HG03460 (cell line): ENCODE results near the gene LRRC63.
"Not testable (repeated sequence)": the region's sequence is repeated elsewhere in the genome, so short reads cannot be mapped to it uniquely, and the experiment has no call there.

Experiments
- ATAC-seq: cut with Tn5 transposase; IDR thresholded peaks from one replicate; pipeline ENCODE4 v1.9.1; 2021; ENCODE audit not compliant: unreplicated experiment

Gene LRRC63

DNA sequence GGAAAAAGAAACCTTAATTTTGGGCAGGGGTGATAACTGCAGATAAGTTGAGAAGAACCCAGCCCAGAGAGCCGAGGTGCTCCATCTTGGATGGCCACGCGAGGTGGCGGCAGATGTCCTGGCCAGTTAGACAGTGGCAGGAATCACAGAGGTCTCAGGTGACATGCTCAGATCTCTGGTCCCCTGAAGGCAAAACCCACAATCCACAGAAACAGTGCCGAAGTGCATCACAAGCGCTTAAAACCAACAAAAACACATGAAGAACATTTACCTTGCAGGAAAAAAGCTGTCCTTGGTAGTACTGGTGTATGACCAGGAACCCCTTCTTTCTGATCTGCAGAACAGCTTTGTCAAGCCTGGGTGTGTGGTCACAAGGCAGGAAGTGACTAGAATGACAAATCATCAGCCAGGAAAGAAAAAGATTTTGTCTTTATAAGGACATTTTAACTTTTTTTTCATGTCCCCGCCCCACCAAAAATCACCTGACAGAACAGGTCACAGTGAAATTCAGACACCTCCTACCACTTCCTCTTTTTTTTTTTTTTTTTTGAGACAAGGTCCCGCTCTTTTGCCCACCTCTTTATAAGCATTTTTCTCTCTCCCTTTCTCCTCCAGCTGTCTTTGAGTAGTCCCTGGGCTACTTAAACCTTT lies 29.8 kb upstream of the LRRC63 start, which contains the start of gene LCP1:
Gene LCP1, minus strand, starts transcription at position 338 of the 651 bp plus-strand sequence. CDS start 22,515 bp downstream, outside the sequence.
- peak; percentile 67 for ATAC-seq

- ATAC-seq = no peak
These were observed 29.2 kb upstream of the LRRC63 start for GRCh38 chr13:46182491-46182877.

- no peak for ATAC-seq
These were observed 28.4 kb upstream of the LRRC63 start for GRCh38 chr13:46183018-46183946.

GRCh38 chr13:46184277-46184699 lies 27.4 kb upstream of the LRRC63 start:
- peak; percentile 40 for ATAC-seq

- no peak for ATAC-seq
These were observed 26.1 kb upstream of the LRRC63 start for GRCh38 chr13:46185634-46186033.

DNA sequence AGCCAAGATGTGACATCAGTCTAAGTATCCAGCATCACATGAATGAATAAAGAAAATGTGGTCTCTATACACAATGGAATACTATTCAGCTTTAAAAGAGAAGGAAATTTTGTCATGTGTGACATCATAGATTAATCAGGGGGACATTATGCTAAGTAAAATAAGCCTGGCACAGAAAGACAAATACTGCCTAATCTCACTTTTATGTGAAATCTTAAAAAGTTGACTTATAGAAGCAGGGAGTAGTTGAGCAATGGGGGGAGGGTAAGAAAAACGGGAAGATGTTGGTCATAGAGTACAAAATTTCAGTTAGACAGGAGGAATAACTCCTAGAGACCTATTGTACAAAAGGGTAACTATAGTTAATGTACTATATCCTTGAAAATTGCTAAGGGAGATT lies 19.3 kb upstream of the LRRC63 start:
- no peak for ATAC-seq

DNA sequence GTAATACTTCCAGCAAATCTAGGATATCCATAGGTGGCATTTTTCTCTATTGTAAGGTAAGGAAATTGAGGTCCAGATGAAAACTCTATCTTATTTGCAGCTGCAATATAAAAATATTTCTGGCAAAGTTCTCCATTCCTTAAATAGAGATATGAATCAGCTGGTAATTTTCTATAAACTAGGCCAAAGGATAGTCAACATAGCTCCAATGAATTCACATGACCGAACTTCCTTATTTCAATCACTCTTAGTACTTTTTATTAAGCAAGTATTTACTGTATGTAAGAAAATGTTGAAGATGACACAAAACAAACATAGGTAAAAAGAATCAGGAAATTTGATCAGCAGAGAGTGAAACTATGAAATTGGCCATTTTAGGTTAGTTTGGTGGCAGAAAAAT lies 16.7 kb upstream of the LRRC63 start:
- no peak for ATAC-seq

DNA sequence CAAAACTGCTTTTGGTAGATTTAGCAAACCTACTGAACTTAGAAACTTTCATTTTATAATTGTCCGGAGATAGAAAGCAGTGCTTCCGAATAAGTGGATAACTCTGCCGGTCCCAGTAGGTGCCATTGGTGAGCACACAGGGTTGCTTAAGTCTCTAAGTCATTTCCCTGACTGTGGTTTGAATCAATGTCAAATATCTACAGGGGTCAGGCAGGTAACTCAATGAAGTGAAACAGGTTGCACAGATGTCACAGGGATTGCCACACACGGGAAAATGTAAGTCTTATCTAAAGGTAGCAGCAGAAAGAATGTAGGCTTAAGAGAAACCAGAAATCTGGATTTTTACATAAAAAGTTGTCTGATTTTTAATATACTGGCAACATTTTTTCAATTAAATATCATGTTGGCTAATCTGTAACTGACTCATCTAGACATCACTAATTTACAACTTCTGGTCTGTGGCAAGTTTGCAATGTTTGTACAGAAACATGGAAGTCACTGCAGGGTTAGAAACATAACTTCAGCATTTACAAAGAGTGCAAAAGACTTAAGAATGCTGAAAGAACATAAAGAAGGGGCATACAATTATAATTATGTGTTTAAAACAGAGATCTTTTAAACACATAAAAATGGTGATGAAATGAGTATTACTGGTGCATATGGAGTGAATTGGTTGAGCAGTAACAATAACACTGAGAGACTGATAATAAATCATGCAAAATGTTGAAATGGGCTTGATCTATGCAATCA lies 14.3 kb upstream of the LRRC63 start:
- ATAC-seq = no peak

DNA sequence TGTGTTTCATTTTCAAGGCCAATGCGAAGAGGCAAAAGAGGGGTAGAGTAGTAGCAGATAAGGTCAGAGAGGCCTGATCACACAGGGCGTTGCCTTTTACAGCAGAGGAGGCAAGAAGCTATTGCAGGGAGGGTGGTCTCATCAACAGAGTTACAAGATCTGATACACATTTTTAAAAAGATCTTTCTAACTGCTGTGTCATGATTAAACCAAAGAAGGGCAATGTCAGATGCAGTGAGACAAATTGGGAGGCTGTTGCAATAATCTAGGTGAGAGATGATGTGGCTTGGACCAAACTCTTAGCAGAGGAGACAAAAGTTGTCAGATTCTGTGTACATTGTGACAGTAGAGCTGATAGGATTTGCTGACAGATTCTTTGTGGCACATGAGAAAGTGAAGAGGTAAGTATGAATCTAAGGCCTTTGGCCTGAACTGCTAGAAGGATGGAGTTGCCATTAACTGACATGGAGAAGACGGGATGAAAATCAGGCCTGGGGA lies 13.0 kb upstream of the LRRC63 start:
- no peak for ATAC-seq

DNA sequence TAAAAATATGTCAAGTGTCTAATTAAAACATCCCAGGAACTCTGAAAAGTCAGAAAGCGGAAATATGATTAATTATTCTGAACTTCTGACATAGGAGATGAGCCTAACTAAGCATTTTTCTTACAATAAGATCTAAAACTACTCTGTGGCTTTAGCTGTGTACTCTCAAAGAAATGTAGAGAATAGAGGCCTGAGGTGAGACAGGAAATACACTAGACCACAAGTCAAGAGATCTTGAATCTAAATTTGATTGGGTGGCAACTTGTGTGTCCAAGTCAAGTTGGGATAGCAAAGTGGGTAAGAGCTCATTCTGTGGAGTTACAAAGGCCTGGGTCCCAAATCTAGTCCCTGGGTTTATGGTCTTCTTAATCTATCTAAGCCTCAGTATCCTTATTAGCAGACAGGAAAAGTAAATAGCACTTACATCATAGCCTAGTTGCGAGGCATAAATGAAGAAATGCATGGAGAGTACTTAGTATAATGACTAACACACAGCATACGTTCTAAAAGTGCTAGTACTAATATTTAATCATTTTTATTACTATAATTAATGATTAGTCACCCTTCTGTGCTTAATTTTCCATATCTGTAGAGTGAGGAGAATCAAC lies 9.4 kb upstream of the LRRC63 start:
- ATAC-seq = no peak

DNA sequence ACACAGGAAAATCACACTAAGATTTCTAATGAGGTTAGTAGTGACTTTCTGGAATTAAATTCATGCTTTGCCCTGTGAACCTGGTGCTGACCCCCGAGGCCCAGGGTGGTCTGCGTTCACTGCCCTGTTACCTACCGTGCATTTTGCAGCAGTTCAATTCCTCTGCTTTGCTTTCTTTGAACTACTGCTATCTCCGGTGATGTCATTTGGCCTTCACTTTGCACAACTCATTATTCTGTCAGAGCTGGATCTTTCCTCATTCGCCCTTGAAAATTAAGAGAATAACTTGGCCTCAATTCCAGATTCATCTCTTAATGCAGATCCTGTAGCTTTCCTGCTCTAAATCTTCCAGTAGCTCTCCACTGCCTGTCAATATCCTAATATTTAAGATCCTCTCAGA lies 8.8 kb upstream of the LRRC63 start:
- ATAC-seq = no peak

- ATAC-seq = no peak
These were observed 5.6 kb upstream of the LRRC63 start for GRCh38 chr13:46206143-46206542.

DNA sequence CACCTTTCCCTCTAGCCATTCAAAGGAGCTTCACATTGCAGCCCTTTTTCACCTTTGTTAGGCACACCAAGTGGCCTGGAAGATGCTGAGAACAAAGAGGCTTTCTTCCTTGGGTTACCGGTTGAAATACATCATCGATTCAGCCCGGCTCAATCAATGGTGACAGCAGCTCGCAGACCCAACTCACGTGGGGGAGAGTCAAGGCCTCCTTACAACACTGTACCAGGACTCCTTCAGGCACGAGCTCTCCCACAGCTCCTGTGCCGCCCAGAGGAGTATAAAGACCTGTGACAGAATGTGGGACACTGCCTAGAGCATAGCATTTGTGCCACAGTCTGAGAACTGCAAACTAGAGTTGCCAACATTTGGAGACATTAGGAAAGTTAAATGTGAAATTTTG lies 3.9 kb upstream of the LRRC63 start:
- no peak for ATAC-seq

GRCh38 chr13:46210362-46211083 lies 1.2 kb upstream of the LRRC63 start:
- no peak for ATAC-seq

DNA sequence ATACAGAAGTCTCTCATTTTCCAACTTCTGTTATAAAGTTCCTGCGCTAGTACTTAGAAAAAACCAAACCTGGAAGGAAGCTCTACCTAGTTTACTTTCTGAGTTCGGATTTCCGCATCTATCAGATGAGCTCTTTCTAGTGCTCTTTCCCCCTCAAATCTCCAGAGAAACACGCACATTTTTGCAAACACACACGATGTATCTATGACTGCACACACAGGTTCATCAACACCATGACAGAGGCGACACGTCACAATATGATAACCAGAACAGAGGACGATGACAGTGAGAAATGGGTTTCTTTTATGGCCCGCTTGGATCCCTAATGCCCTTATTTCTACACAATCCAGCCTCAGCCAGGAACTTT lies 629 bp upstream of the LRRC63 start:
- ATAC-seq = no peak

GRCh38 chr13:46213242-46213641 lies 1.5 kb downstream of the LRRC63 start:
- no peak for ATAC-seq

DNA sequence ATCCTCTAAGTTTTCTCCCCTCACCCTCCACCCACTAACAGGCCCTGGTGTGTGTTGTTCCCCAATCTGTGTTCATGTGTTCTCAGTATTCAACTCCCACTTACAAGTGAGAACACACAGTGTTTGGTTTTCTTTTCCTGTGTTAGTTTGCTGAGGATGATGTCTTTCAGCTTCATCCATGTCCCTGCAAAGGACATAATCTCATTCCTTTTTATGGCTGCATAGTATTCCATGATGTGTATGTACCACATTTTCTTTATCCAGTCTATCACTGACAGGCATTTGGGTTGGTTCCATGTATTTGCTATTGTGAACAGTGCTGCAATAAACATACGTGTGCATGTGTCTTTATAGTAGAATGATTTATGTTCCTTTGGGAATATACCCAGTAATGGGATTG lies 3.0 kb downstream of the LRRC63 start:
- ATAC-seq = not testable (repeated sequence)

DNA sequence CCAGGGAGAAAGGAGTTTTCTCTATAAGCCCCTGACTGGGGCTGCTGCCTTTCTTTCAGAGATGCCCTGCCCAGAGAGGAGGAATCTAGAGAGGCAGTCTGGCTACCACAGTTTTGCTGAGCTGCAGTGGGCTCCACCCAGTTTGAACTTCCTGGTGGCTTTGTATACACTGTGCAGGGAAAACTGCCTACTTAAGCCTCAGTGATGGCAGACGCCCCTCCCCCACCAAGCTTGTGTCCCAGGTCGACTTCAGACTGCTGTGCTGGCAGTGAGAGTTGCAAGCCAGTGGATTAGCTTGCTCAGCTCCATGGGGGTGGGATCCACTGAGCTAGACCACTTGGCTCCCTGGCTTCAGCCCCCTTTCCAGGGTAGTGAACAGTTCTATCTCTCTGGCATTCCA lies 8.5 kb downstream of the LRRC63 start:
- ATAC-seq = not testable (repeated sequence)

- no peak for ATAC-seq
These were observed 17.5 kb downstream of the LRRC63 start for GRCh38 chr13:46229251-46229650.

GRCh38 chr13:46232281-46232680 lies 20.6 kb downstream of the LRRC63 start:
- no peak for ATAC-seq
